H1 (cell line): ENCODE results near the gene ATP6V0D1. TPM values are rescaled to one million over a fixed set of nuclear protein-coding genes. Genes with fewer than 3 reads are reported as not detected.

Experiments used
- CTCF ChIA-PET: fragments of 300-600 bp; sonication (Branson Sonifier 250); formaldehyde crosslinking; loops from one replicate; lab custom pipeline; 2021; ENCODE audit not compliant: partially characterized antibody; lab: Charles Lee
- POLR2A ChIA-PET: fragments of 300-600 bp; sonication (Branson Sonifier 250); formaldehyde crosslinking; loops from one replicate; lab custom pipeline; 2021; ENCODE audit warnings: inconsistent platforms; ENCODE audit not compliant: partially characterized antibody; lab: Charles Lee
- DNase-seq, 2 experiments: peaks; one replicate each; pipeline versions ENCODE4 v3.0.0 to v3.0.0-alpha.2; 2010 to 2022; ENCODE audit warnings: low spot score in 2 of 2, low read depth in 1 of 2, mixed read lengths in 1 of 2
- FAIRE-seq: peaks from 2 replicates; lab custom pipeline; 2011; peaks lifted over from hg19 to GRCh38; lab: Jason Lieb, UNC
- H2AFZ ChIP-seq: 2 replicates; pipeline ENCODE4 v1.8.1; 2012; ENCODE audit warnings: low read length, inconsistent platforms
- H2AK5ac ChIP-seq: 2 replicates; pipeline ENCODE4 v1.6.1; 2013; ENCODE audit warnings: low read depth, low read length
- H2BK120ac ChIP-seq: replicated peaks from 2 replicates; pipeline ENCODE3; 2013; ENCODE audit warnings: low read depth, low read length, inconsistent platforms
- H2BK12ac ChIP-seq: 2 replicates; pipeline ENCODE4 v1.6.1; 2013; ENCODE audit warnings: low read depth, low read length
- H2BK15ac ChIP-seq: 2 replicates; pipeline ENCODE4 v1.6.1; 2013; ENCODE audit warnings: low read length
- H2BK20ac ChIP-seq: 2 replicates; pipeline ENCODE4 v1.6.1; 2013; ENCODE audit warnings: low read length
- H2BK5ac ChIP-seq: 2 replicates; pipeline ENCODE4 v1.6.1; 2013; ENCODE audit warnings: low read depth, low read length
- H3K14ac ChIP-seq: 2 replicates; pipeline ENCODE4 v1.6.1; 2013; ENCODE audit warnings: inconsistent platforms; ENCODE audit not compliant: insufficient read length
- H3K18ac ChIP-seq: 2 replicates; pipeline ENCODE4 v1.6.1; 2013; ENCODE audit warnings: low read length; ENCODE audit errors: extremely low read depth
- H3K23ac ChIP-seq: 2 replicates; pipeline ENCODE4 v1.6.1; 2013; ENCODE audit warnings: inconsistent platforms; ENCODE audit not compliant: insufficient read length
- H3K23me2 ChIP-seq: 2 replicates; pipeline ENCODE4 v1.6.1; 2013; ENCODE audit warnings: low read depth, low read length
- H3K27ac ChIP-seq: 2 replicates; pipeline ENCODE4 v1.6.1; 2011; ENCODE audit warnings: low read depth, low read length, inconsistent platforms
- H3K27me3 ChIP-seq, 4 experiments: replicated peaks in 1 of 4; 1 replicate in 1 of 4; 2 replicates in 3 of 4; pipeline versions ENCODE4 v1.6.1 to v1.8.1; 2011 to 2013; ENCODE audit warnings: low read length in 3 of 4, mild to moderate bottlenecking in 3 of 4, inconsistent platforms in 2 of 4, mixed read lengths in 2 of 4, moderate library complexity in 1 of 4; ENCODE audit not compliant: control insufficient read depth in 3 of 4, insufficient read depth in 3 of 4; ENCODE audit errors: extremely low read depth in 1 of 4
- H3K36me3 ChIP-seq, 4 experiments: 2 replicates each; pipeline versions ENCODE4 v1.6.1 to v1.8.1; 2011 to 2013; ENCODE audit warnings: mild to moderate bottlenecking in 4 of 4, low read length in 3 of 4, moderate library complexity in 2 of 4, control low read depth in 1 of 4, inconsistent platforms in 1 of 4; ENCODE audit not compliant: insufficient read depth in 4 of 4, control insufficient read depth in 2 of 4
- H3K4ac ChIP-seq: replicated peaks from 2 replicates; pipeline ENCODE3; 2013; ENCODE audit warnings: low read length, low read depth, mixed read lengths, inconsistent platforms; ENCODE audit not compliant: insufficient read length
- H3K4me1 ChIP-seq, 4 experiments: replicated peaks in 1 of 4; 1 replicate in 1 of 4; 2 replicates in 3 of 4; pipeline versions ENCODE4 v1.6.1 to v1.8.1; 2011 to 2013; ENCODE audit warnings: low read length in 3 of 4, inconsistent platforms in 2 of 4, mixed read lengths in 1 of 4; ENCODE audit not compliant: insufficient read depth in 4 of 4, control insufficient read depth in 3 of 4
- H3K4me2 ChIP-seq, 2 experiments: 2 replicates each; pipeline versions ENCODE4 v1.6.1 to v1.8.1; 2011 to 2013; ENCODE audit warnings: low read depth in 2 of 2, low read length in 2 of 2, control low read depth in 1 of 2, inconsistent platforms in 1 of 2, mild to moderate bottlenecking in 1 of 2; ENCODE audit not compliant: insufficient read depth in 1 of 2
- H3K4me3 ChIP-seq, 4 experiments: fragments of 200-600, 300-600 bp in 1 of 4; sonication (generic), shearing (Covaris generic), sonication (Bioruptor Twin) in 1 of 4; 2 replicates each; pipeline versions ENCODE4 v1.5.1 to v1.8.1; 2011 to 2016; ENCODE audit warnings: low read length in 4 of 4, low read depth in 3 of 4, control low read depth in 2 of 4, inconsistent platforms in 2 of 4, mild to moderate bottlenecking in 2 of 4, mixed read lengths in 1 of 4, moderate library complexity in 1 of 4; ENCODE audit not compliant: insufficient read depth in 2 of 4; ENCODE audit errors: extremely low read depth in 1 of 4
- H3K56ac ChIP-seq: replicated peaks from 2 replicates; pipeline ENCODE3; 2013; ENCODE audit warnings: low read depth, mild to moderate bottlenecking, mixed read lengths, low read length, inconsistent platforms; ENCODE audit not compliant: insufficient read length
- H3K79me1 ChIP-seq: 2 replicates; pipeline ENCODE4 v1.6.1; 2013; ENCODE audit warnings: low read depth, low read length, control low read depth
- H3K79me2 ChIP-seq, 2 experiments: 2 replicates each; pipeline versions ENCODE4 v1.6.1 to v1.8.1; 2012 to 2013; ENCODE audit warnings: low read length in 2 of 2, mild to moderate bottlenecking in 2 of 2, inconsistent platforms in 1 of 2; ENCODE audit not compliant: insufficient read depth in 2 of 2, control insufficient read depth in 1 of 2
- H3K9ac ChIP-seq, 4 experiments: replicated peaks in 1 of 4; 1 replicate in 1 of 4; 2 replicates in 3 of 4; pipeline versions ENCODE4 v1.6.1 to v1.8.1; 2011 to 2013; ENCODE audit warnings: low read depth in 3 of 4, low read length in 3 of 4, control low read depth in 2 of 4, mild to moderate bottlenecking in 2 of 4, moderate library complexity in 2 of 4, inconsistent platforms in 1 of 4; ENCODE audit errors: extremely low read depth in 1 of 4
- H3K9me3 ChIP-seq, 2 experiments: 2 replicates each; pipeline versions ENCODE4 v1.6.1 to v1.8.1; 2012 to 2013; ENCODE audit warnings: mild to moderate bottlenecking in 2 of 2, moderate library complexity in 2 of 2, control low read depth in 1 of 2, inconsistent platforms in 1 of 2, low read depth in 1 of 2, low read length in 1 of 2, mixed read lengths in 1 of 2; ENCODE audit not compliant: insufficient read depth in 2 of 2
- H4K20me1 ChIP-seq, 2 experiments: replicated peaks in 1 of 2; 2 replicates each; pipeline versions ENCODE3 to v1.8.1; 2011 to 2013; ENCODE audit warnings: inconsistent platforms in 2 of 2, low read length in 2 of 2, mild to moderate bottlenecking in 1 of 2; ENCODE audit not compliant: insufficient read depth in 2 of 2, control insufficient read depth in 1 of 2
- H4K5ac ChIP-seq: 2 replicates; pipeline ENCODE4 v1.6.1; 2013; ENCODE audit warnings: low read length, low read depth, mixed read lengths, inconsistent platforms; ENCODE audit not compliant: insufficient read length
- H4K8ac ChIP-seq: 2 replicates; pipeline ENCODE4 v1.8.0; 2013; ENCODE audit warnings: mild to moderate bottlenecking, moderate library complexity, low read length, inconsistent platforms; ENCODE audit not compliant: insufficient read depth; ENCODE audit errors: extremely low read depth
- H4K91ac ChIP-seq: replicated peaks from 2 replicates; pipeline ENCODE3; 2013; ENCODE audit warnings: low read length, mixed read lengths, inconsistent platforms; ENCODE audit not compliant: insufficient read length
- ATF2 ChIP-seq: IDR thresholded peaks from 2 replicates; pipeline ENCODE4 v1.6.1; 2012; ENCODE audit warnings: low read length, inconsistent platforms
- BACH1 ChIP-seq: IDR thresholded peaks from 2 replicates; pipeline ENCODE4 v1.6.1; 2012; ENCODE audit warnings: low read length, improper control_type of control experiment
- CEBPB ChIP-seq: IDR thresholded peaks from 2 replicates; pipeline ENCODE4 v1.6.1; 2012; ENCODE audit warnings: low read depth, low read length
- CHD1 ChIP-seq: IDR thresholded peaks from 2 replicates; pipeline ENCODE4 v1.6.1; 2012; ENCODE audit warnings: low read depth, low read length, improper control_type of control experiment
- CHD2 ChIP-seq: IDR thresholded peaks from 2 replicates; pipeline ENCODE4 v1.6.1; 2012; ENCODE audit warnings: low read length, improper control_type of control experiment
- E2F6 ChIP-seq: IDR thresholded peaks from 2 replicates; pipeline ENCODE4 v1.6.1; 2012; ENCODE audit warnings: inconsistent platforms
- RAD21 ChIP-seq, 2 experiments: IDR thresholded peaks in 1 of 2; conservative IDR thresholded peaks in 1 of 2; 2 replicates each; pipeline ENCODE4 v1.6.1; 2011; ENCODE audit warnings: low read depth in 2 of 2, low read length in 2 of 2, improper control_type of control experiment in 1 of 2, inconsistent platforms in 1 of 2, mild to moderate bottlenecking in 1 of 2, moderate library complexity in 1 of 2
- SAP30 ChIP-seq: fragments of 300-600 bp; sonication (generic); IDR thresholded peaks from 2 replicates; pipeline ENCODE4 v1.7.1; 2012; ENCODE audit warnings: low read length, moderate library complexity, mild to moderate bottlenecking, inconsistent platforms; ENCODE audit not compliant: insufficient read depth, insufficient replicate concordance
- SUZ12 ChIP-seq: fragments of 200-600 bp; sonication (generic); IDR thresholded peaks from 2 replicates; pipeline ENCODE4 v1.6.1; 2012; ENCODE audit warnings: mild to moderate bottlenecking, inconsistent platforms, low read length, moderate library complexity, mixed read lengths
- USF2 ChIP-seq: IDR thresholded peaks from 2 replicates; pipeline ENCODE4 v1.6.1; 2011; ENCODE audit warnings: low read length, improper control_type of control experiment
- WGBS, 2 experiments: shearing (Covaris generic) in 1 of 2; methylation state at CpG; one replicate each; pipeline versions ENCODE4 v1.1.6 to v1.1.7; 2013 to 2015; ENCODE audit warnings: low lambda C conversion rate in 2 of 2, mixed read lengths in 2 of 2, inconsistent platforms in 1 of 2, low coverage in 1 of 2, missing lambda C conversion rate in 1 of 2; ENCODE audit not compliant: insufficient replicate concordance in 2 of 2, insufficient coverage in 1 of 2, insufficient read length in 1 of 2; ENCODE audit errors: extremely low coverage in 1 of 2, missing lambda C conversion rate in 1 of 2; 5-methylcytosine and 5-hydroxymethylcytosine counted together
- polyA plus RNA-seq, 7 experiments: library from polyadenylated mRNA; depleted of rRNA in 3 of 7; stranded (reverse) in 5 of 7; unstranded in 2 of 7; fragments of >200 nt in 5 of 7; fragments of 200-250 nt in 2 of 7; gene quantifications; 1 replicate in 5 of 7; 2 replicates in 1 of 7; 4 replicates in 1 of 7; pipeline versions ENCODE4 v1.2.1 to v1.2.3, GENCODE V29; 2011 to 2013; ENCODE audit warnings: missing spikeins in 2 of 7, mixed read lengths in 2 of 7
- total RNA-seq: library from RNA; stranded (reverse); fragmentation: NEBNext Ultra II Directional; extraction: Animal tissue kit (Norgen Biotek cat#: 25700); gene quantifications from 2 replicates; pipeline ENCODE4 v1.2.1, GENCODE V29; 2021

The ATP6V0D1 gene
- total and polyA plus RNA-seq, 2 of the 8 experiments (the other 6 are each of a cell fraction or from before 2014, with no cell fraction given), result 47.3 to 134 TPM

GRCh38 chr16:67388191-67388590 lies 92.8 kb downstream of the ATP6V0D1 start:
- no peak overlapping the region for H4K5ac ChIP-seq
- H3K36me3 ChIP-seq, result no peaks in the 10 kb centered on the region
- no peak overlapping the region for H2BK20ac ChIP-seq
- H3K23me2 ChIP-seq, result no peaks in the 10 kb centered on the region
- peaks cover 6 to 19% (median 14%) of the 10 kb centered on the region in 4 experiments for H3K27me3 ChIP-seq
- H3K14ac ChIP-seq, result no peak overlapping the region
- peaks cover 3 to 5% of the 10 kb centered on the region in 2 experiments for H4K20me1 ChIP-seq
- no peak overlapping the region for H4K91ac ChIP-seq
- no peak overlapping the region for H2BK120ac ChIP-seq
- DNase-seq (no peak), FAIRE-seq (no peak)
- no peak overlapping the region for H3K4me3 ChIP-seq
- no peak overlapping the region for H3K23ac ChIP-seq
- no peak overlapping the region for H3K18ac ChIP-seq
- no peaks in the 10 kb centered on the region for H3K9me3 ChIP-seq
- no peak overlapping the region for H3K9ac ChIP-seq
- POLR2A ChIA-PET, result interaction anchor here (1.3 to 1.8 kb wide), 2 partner anchors 8 to 14 kb away, joined by 4 to 5 read pairs; no protein-coding TSS in a partner anchor
- H3K79me2 ChIP-seq, result no peaks in the 10 kb centered on the region
- no peak overlapping the region for H3K56ac ChIP-seq
- H3K79me1 ChIP-seq, result no peaks in the 10 kb centered on the region
- CTCF ChIA-PET, result interaction anchor here (0.6 to 32.4 kb wide), 11 partner anchors 10 to 1349 kb away, joined by 3 to 476 read pairs (median 5); partner anchors contain the start of genes KCTD19, LRRC36 and ZDHHC1
- peaks cover 0 to 19% (median 7%) of the 10 kb centered on the region in 4 experiments; a peak in 6 of 7 replicates for H3K4me1 ChIP-seq
- H3K27ac ChIP-seq, result no peak overlapping the region
- H2BK5ac ChIP-seq, result no peak overlapping the region
- H2BK12ac ChIP-seq, result no peak overlapping the region
- no peak overlapping the region for H4K8ac ChIP-seq
- 88% methylated on average over 7 of the region's 8 CpGs; no CpG with 5 or more reads in 1 of the 2 experiments for WGBS, 2 experiments
- H3K4me2 ChIP-seq, result no peak overlapping the region
- H2BK15ac ChIP-seq, result no peak overlapping the region
- H3K4ac ChIP-seq, result no peak overlapping the region
- H2AFZ ChIP-seq, result no peak overlapping the region
- H2AK5ac ChIP-seq, result no peak overlapping the region
- TF ChIP-seq USF2 (no peak), SAP30 (no peak), RAD21 (IDR thresholded peaks at IDR 0.05 in 1 of 2, conservative IDR thresholded peaks at IDR 0.05 in 1 of 2; ENCODE audit: low read depth in 2 of 2, low read length in 2 of 2) (no peak), CHD1 (no peak), CEBPB (no peak), ATF2 (no peak), BACH1 (no peak), CHD2 (no peak), SUZ12 (no peak), E2F6 (no peak)
